PC-9 (cell line): Measurements from ENCODE around the gene ARHGAP42.

Experiments
- EZH2 ChIP-seq: fragments of 200-600 bp; sonication (generic); IDR thresholded peaks from 2 replicates; pipeline ENCODE4 v1.8.0; 2017; ENCODE audit warnings: antibody characterized with exemption, low read depth
- TF ChIP-seq, protein P1 (sequence below): fragments of 200-600 bp; sonication (generic); conservative IDR thresholded peaks from 2 replicates; pipeline ENCODE4 v1.6.1; 2017; ENCODE audit warnings: mixed run types, antibody characterized with exemption, mild to moderate bottlenecking, moderate library complexity

DNA sequence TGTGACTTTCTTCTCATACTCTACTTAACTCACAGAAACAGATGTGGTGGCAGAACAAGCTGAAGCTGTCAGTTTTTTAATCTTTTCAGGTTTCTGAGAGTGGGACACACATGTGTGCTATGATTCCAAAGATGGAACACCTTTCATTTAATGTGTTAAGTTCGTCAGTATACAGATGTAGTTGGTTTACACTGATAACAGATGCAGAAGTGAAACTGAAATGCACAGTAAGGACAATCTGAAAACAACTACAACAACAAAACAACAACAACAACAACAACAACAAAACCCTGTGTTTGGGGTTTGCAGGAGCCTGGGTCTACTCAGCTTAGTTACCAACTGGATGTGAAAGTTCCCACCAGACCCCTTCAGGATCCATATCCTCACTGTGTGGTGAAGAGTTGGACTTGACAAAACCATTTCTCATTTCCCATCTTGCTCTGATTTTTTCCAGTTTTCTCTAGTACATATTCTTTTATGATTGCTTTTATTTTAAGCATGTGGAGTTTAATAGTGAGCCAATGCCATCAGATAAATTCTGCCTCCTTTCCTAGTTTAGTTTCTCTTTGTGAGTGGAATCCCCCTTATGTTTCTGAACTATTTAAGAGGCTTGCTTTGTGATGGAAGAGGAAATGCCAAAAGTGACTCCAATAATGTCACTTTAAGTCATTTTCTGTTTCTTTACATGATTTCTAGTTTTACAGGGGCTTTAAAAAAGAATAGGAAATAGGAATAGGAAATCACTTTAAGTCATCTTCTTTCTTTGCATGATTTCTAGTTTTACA, 47.8 kb downstream of the ARHGAP42 start:
- TF ChIP-seq, protein P1, sequence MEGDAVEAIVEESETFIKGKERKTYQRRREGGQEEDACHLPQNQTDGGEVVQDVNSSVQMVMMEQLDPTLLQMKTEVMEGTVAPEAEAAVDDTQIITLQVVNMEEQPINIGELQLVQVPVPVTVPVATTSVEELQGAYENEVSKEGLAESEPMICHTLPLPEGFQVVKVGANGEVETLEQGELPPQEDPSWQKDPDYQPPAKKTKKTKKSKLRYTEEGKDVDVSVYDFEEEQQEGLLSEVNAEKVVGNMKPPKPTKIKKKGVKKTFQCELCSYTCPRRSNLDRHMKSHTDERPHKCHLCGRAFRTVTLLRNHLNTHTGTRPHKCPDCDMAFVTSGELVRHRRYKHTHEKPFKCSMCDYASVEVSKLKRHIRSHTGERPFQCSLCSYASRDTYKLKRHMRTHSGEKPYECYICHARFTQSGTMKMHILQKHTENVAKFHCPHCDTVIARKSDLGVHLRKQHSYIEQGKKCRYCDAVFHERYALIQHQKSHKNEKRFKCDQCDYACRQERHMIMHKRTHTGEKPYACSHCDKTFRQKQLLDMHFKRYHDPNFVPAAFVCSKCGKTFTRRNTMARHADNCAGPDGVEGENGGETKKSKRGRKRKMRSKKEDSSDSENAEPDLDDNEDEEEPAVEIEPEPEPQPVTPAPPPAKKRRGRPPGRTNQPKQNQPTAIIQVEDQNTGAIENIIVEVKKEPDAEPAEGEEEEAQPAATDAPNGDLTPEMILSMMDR = no peak
- TF ChIP-seq EZH2 = no peak
